Keratinocyte (primary cell): ENCODE data around the gene RPL39L.

ENCODE experiments used
- EZH2 ChIP-seq: IDR thresholded peaks from one replicate; pipeline ENCODE4 v1.6.1; 2012; ENCODE audit warnings: inconsistent platforms, mild to moderate bottlenecking, low read length, moderate library complexity
- TF ChIP-seq, protein P1 (sequence below), 3 experiments: IDR thresholded peaks in 1 of 3; conservative IDR thresholded peaks in 1 of 3; optimal IDR thresholded peaks in 1 of 3; 2 replicates in 2 of 3; 3 replicates in 1 of 3; pipeline versions ENCODE3 to v1.5.1; 2011; ENCODE audit warnings: low read length in 3 of 3, mild to moderate bottlenecking in 3 of 3, moderate library complexity in 2 of 3, control low read depth in 1 of 3, inconsistent platforms in 1 of 3; ENCODE audit not compliant: insufficient read depth in 2 of 3; ENCODE audit errors: extremely low read depth in 1 of 3

DNA sequence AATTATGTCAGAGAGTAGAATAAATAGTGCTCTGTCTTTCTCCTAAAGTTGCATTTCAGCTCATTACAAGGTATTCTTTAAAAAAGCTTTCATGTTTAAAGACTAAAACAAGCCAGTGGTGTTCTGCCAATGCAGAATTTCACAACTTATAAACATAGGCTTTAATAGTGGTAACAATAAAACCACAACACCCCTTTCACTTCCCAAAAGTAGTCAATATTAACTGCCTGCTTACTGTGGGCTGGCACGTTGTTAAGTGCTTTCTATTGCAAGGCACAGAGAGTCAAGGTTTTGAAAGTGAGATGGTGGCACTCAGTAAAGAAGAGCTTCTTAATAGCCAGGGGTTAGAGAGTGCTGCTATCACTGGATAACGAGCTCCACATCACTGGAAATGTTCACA, 49.6 kb upstream of the RPL39L start:
- no peak for TF ChIP-seq EZH2
- TF ChIP-seq, protein P1, sequence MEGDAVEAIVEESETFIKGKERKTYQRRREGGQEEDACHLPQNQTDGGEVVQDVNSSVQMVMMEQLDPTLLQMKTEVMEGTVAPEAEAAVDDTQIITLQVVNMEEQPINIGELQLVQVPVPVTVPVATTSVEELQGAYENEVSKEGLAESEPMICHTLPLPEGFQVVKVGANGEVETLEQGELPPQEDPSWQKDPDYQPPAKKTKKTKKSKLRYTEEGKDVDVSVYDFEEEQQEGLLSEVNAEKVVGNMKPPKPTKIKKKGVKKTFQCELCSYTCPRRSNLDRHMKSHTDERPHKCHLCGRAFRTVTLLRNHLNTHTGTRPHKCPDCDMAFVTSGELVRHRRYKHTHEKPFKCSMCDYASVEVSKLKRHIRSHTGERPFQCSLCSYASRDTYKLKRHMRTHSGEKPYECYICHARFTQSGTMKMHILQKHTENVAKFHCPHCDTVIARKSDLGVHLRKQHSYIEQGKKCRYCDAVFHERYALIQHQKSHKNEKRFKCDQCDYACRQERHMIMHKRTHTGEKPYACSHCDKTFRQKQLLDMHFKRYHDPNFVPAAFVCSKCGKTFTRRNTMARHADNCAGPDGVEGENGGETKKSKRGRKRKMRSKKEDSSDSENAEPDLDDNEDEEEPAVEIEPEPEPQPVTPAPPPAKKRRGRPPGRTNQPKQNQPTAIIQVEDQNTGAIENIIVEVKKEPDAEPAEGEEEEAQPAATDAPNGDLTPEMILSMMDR (optimal IDR thresholded peaks at IDR 0.05 in 1 of 3, IDR thresholded peaks at IDR 0.05 in 1 of 3, conservative IDR thresholded peaks at IDR 0.05 in 1 of 3; ENCODE audit: extremely low read depth in 1 of 3, insufficient read depth in 2 of 3, low read length in 3 of 3): no peak
